ENCODE measurements around the gene LIX1L.

GRCh38 chr1:145953861-145954260, 4.0 kb downstream of the LIX1L start:
- no peak for TF ChIP-seq CTCF (IDR thresholded peaks at IDR 0.05 in 2 of 3, conservative IDR thresholded peaks at IDR 0.05 in 1 of 3; ENCODE audit: borderline replicate concordance in 1 of 3, insufficient read depth in 1 of 3, low read depth in 2 of 3, low read length in 2 of 3)
- TF ChIP-seq POLR2A (IDR thresholded peaks at IDR 0.05; ENCODE audit: borderline replicate concordance, extremely low read depth, insufficient read depth, insufficient read length): no peak
- TF ChIP-seq SP1 (IDR thresholded peaks at IDR 0.05; ENCODE audit: low read depth): no peak
- no peak for TF ChIP-seq MAX (IDR thresholded peaks at IDR 0.05)
- TF ChIP-seq RAD21 (IDR thresholded peaks at IDR 0.05; ENCODE audit: low read depth): no peak
- no peak for TF ChIP-seq ZBTB33 (IDR thresholded peaks at IDR 0.05; ENCODE audit: extremely low read depth, insufficient replicate concordance, low read length)

Measured in HCT116 (cell line).